HG03135 (cell line): ENCODE results near the gene HDAC4.

Experiments
- ATAC-seq: cut with Tn5 transposase; IDR thresholded peaks from one replicate; pipeline ENCODE4 v1.9.1; 2021; ENCODE audit warnings: mild to moderate bottlenecking, moderate library complexity; ENCODE audit not compliant: unreplicated experiment

Gene HDAC4

DNA sequence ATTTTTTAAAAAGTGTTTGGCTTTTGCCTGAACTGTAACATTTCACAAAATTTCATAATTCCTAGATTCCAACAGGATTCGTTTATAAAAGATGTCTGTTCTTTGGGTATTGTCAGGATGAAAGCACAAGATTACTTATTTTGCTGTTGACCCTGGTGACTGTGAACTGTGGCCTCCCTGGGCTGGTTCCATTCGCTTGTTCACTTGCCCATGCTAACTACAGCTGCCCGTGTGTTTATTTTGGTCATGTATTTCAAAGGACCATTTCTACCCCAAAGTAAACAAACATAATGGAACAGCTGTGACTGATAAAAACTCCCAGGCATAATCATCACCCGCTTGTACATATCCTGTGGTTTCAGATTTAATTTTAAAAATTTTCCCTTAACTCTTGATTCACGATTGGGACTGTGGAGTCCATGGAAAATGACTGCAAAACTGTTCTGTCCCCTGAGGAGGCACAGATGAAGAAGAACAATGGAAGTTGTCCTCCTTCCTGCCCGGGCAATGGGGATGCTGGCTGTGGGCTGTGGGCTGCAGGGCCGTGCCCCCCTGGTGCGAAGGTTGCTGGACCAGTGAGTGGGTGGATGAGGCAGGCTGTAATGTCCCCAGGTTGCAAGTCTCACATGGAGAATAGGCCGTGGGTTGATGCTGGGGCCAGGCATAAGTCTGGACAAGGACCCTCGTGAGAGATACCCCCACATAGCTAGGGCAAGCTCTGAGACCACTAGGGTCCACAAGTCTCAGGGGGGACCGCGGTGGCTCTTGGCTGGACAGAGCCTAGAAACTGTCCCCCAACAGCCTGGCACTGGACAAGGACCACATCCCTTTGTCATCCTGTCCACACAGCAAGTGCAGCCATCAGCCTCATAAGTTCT, 28.9 kb upstream of the HDAC4 start:
- ATAC-seq, result no peak

DNA sequence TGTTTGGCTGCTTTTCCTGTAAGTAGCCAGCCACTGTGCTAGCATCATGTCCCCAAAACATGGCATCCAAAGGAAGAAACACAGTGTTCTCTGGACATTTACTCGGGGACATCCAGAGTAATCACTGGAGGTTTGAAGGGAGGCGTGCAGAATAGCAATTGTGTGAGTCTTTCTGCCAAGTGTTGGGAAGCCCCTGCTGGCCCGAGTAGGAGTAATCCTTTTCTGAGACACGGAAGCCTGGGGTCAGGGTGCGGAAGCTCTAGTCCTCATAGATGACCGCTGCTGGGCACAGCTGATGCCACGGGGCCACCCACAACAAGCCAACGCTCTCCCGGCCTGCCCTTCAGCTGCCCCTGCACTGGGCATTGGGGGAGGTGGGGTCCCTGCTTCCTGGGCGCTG, 24.8 kb upstream of the HDAC4 start:
- ATAC-seq, result no peak

DNA sequence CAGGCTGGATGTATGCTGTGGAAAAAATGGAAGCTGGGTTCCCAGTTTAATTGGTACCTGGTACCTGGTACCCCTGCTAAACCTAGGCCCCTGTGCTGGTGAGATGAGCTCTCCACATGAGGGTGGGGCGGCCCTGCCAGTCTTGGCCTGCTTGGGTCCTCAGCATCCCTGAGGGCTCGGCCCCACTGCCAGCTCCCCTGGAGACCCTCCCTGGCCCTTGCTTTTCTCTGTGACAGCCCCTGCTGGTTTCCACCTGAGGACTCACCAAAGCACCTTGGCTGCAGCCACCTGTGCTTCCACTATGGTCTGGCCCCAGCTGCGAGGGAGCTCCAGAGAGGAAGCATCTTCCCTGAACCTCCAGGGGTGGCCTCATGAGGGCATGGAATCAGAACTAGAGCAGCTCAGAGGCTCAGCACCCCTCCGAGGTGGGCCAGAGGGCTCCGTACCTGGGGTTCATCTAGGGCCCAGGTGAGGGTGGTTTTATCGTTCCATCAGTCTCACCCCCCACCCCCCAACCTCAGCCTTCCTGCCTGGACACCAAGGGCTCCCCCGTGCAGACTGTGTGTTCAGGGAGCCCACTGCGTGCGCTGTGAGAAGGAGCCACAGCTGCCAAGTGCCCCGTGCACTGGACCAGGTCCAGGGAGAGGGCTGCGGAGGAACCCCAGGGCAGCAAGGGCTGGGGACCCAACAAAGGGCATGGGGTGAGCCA, 23.7 kb upstream of the HDAC4 start:
- ATAC-seq, result no peak

DNA sequence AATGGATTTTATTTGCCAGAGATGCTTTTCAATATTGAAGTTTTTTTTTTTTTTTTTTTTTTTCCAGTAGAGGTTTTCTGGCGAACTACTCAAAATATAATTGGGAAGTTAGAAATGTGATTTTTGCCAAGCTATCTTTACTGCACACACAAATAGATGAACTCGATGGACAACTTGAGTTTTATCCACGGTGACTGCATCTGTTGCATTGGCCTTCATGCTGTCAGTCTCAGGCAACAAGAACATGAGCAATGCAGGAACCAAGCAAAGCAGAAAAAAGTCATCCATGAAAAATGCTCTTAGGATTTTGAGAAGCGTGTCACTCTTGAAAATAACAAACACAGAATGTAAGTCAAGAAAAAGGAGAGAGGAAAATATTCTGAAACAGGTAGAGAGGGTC, 22.7 kb upstream of the HDAC4 start:
- ATAC-seq, result no peak

DNA sequence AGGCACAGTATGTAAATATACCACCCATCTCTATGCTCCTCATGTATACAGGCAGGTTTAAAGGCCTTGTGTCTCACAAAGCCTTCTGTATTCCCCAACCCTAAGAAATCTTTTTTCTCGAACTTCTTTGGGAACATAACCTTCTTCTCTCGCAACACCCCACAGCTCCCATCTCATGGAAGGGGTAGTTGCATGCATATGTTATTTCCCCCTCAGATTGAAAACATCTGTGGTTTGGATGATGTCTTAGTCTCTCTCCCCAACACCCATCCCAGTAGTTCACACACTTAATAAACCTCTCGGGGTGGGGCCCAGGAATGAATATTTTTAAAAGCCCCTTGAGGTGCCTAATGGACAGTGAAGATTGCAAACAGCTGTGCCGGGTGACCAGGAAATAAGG, 21.0 kb upstream of the HDAC4 start:
- ATAC-seq, result no peak

DNA sequence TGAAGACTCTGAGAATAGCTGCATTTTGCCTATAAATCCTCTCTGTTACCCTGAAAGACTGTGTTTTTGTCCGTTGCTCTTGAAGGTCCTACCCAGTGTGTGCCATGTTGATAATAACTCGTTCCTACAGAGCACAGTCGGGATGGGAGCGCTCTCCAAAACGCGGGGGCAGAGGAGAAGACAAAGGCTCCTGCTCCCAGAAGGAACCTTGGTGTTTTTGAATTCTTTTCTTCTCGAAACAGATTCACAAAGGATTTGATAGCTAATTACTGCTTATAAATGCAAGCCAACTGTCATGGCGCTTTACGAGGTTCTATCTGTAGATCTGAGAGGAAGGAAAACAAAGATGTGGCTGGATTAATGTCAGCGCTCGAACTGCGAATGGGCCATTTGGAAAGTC, 19.3 kb upstream of the HDAC4 start:
- ATAC-seq, result no peak

DNA sequence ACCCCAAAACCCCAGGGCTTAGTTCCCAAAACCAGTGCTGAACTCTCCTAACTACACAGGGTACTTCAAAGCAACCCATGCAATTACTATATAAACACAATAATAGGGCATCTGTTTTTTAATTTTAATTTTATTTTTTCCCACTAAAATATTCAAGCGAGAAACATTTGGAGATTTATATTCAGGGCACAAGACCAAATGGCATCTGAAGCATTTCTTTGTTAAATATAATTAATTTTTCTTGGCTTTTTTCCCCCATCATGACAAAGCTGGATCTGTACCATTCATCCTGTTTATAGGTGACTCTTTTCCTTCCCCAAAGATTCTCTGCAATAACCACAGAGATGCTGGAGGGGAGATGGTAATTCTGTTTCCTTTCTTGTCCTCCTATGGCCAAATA, 18.1 kb upstream of the HDAC4 start:
- no peak for ATAC-seq

DNA sequence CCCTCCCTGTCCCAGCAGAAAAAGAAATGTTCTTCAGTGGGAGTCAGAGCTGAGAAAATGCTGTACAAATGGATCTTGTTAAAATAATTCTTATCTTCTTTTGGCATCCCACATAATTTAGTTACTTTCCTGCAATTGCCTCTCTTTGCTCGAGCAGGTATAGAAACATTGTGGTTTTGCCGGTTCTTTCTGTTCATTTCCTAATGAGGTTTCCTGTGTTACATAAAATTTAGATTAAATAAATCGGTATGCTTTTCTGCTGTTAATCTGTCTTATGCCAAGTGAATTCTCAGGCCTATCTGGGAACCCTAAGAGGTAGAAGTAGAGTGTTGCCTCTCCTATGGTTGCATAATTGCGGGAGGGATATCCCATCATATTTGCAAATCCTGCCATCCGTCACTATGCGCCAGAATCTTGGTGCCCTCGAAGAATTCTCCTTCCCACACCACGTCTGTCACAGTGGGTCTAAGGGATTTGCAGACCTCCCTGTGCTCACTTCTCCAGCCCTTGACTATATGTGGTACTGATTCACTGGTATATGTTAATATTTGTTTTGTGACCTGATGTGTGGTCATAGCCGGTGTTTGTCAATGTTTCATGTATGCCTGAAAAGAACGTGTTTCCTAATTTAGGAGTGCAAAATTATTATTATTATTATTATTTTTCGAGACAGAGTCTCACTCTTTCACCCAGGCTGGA, 12.2 kb upstream of the HDAC4 start:
- no peak for ATAC-seq

DNA sequence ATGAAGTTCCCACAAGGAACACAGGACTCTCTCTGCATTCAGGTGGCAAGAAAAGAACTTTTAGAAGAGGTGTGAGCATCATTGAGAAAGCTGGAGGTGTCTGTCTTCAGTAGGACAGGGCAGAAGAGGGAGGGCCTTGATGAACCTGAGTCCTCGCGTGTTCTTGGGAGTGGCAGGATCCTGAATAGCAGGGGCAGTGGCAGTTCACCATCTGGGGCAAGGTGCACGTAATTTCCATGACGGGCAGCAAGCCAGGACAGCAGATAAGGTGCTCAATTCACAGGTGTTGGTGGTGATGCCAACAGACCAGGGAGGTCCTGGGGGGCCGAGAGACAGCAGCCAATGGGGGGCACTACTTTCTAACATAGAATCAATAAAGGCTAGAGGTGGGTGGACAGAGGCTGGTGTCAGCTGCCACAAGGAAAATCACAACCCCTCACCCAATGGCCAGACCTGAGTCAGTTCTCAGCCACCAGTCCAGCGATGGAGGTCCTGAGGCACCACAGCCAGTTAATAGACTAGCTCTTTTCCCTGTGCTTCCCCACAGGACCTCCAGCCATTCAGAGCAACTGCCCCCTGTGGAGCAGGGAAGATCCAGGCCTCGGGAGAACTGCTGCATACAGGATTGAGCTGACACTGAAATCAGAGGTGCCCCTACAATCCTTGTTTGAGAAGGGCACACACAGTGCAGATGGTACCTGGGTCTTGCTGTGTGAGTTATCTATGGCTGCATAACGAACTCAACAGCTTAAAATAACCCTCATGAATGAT, 10.9 kb upstream of the HDAC4 start:
- ATAC-seq, result no peak

DNA sequence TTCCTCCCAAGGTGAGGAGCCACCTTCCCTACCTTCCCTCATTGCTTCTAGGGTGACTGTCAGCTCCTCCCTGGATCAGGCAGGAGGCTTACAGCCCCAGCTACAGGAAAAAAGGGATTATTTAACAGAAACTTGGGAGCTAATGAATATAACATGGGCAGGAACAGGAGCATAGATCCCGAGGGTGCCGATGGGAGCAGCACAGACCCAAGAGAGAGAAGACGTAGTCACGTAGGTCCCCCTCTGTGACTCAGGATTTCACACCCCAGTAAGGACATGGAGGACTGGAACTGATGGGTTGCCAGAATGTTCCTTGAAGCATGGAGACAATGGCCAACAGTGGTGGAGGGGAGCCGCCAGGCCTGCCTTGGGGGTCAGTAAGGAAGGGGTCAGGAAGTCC, 10.3 kb upstream of the HDAC4 start:
- no peak for ATAC-seq

DNA sequence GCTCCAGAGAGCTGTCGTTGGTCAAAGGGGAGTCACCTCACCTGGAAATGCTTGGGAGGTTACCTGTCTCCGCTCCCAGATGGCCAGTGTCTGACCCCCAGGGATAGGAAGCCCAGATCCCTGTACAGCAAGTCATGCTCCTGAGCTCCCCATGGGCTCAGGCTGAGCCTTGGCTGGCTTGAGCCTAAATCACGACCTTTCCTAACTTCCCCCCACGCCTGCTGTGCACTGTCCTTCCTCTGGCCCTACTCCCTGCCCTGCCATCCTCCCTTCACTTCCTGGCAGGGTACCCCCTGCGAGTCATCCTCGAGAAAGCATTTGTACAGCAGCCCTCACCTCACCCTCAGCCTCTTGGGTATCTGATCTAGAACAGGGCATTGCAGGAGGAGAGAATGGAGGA, 9.2 kb upstream of the HDAC4 start:
- ATAC-seq, result no peak

DNA sequence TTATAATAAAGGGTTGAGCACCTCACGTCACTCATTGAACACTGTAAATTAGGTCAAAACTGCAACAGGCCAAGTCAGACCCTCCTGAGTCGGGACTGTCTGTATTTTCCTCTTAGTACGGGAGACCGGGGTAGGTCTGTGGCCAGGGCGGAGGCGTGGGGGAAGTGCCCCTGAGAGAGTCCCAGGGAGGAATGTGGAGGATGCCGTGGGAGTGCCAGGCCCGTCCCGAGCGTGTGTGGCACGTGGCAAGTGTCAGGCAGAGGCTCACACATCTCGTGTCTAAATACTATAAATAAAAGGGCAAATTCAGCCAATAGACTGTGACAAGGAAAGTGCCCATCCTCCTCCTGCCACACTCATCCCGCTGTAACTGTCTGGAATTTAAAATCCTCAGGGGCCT, 6.3 kb upstream of the HDAC4 start:
- no peak for ATAC-seq

DNA sequence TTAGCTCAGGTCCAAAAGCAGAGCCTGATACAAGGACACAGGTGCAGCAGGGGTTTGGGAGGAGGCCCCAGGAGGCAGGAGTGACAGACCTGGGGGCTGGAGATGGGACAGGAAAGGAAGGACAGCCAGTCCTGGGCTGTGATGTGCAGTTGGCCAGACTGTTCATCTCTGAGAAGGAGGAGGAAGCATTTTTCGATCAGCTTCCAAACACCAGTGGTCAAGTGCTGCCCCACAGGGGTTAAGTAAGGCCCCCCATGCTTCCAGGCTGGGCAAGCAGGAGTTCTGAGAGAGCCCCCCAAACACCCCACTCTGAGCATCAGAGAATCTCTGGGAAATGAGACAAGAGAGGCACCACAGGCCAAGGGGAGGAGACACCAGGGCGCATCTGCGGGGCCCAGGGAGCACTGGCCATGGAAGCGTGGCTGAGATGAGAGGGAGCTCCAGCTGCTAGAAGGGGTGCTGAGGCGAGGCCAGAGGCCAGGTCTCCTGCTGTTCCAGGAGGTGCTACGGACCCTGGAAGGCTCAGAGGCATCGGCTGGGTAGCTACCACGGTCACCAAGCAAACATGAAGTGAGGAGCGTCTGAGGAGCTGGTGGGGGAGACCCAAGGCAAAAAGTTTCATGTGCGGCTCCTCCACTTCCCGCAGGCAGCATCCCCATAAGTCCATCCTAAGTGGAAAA, 5.6 kb upstream of the HDAC4 start:
- no peak for ATAC-seq

DNA sequence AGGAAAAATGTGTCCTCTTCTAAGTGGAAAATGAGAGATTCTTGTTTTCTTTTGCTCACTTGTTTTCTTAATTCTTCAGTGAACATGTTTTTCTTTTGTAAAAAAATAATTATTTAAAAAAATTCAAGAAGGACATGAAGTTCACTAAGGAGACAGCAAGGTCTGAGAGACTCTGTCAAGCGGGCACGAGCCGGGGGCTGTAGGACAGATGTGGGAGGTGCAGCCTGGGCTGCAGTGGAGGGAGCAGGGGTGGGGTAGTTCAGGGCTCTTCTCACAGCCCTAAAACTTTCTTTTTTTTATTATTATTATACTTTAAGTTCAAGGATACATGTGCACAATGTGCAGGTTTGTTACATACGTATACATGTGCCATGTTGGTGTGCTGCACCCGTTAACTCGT, 4.3 kb upstream of the HDAC4 start:
- no peak for ATAC-seq

DNA sequence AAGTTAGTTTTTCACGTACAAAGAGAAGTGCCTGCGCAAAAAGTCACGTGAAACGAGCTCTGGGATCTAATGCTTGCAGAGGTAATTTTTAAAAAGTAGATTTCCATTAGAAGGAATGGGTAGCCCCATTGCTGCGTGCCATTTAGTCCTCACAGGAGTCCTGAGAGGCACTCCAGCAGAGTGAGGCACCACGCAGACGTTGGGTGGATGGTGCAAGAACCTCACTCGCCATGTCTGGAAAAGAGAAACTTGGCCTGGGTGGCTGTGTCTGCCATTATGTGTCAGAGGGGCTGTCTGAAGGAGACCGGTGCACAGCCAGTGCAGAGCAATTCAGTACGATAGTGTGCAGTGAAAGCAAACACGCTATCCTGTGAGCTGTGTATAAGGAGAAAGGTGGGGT, 1.8 kb upstream of the HDAC4 start:
- no peak for ATAC-seq

DNA sequence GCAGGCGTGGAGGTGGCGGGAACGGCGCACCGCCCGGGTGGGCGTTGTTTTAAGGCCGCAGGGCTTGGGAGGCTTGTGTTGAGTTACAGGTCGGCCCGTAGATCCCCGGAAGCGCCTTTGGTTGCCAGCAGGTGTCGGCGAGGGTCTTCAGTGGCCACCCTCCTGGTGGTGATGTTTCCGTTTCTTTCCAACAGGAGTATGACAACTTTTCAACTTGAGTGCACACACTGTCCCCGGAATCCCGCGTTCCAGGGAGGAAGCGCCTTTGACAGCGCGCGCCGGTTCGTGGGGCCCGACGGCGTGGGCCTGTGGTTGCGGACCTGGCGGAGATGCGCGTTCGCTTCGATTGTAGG, 1.0 kb upstream of the HDAC4 start:
- ATAC-seq, result peak; percentile 11

DNA sequence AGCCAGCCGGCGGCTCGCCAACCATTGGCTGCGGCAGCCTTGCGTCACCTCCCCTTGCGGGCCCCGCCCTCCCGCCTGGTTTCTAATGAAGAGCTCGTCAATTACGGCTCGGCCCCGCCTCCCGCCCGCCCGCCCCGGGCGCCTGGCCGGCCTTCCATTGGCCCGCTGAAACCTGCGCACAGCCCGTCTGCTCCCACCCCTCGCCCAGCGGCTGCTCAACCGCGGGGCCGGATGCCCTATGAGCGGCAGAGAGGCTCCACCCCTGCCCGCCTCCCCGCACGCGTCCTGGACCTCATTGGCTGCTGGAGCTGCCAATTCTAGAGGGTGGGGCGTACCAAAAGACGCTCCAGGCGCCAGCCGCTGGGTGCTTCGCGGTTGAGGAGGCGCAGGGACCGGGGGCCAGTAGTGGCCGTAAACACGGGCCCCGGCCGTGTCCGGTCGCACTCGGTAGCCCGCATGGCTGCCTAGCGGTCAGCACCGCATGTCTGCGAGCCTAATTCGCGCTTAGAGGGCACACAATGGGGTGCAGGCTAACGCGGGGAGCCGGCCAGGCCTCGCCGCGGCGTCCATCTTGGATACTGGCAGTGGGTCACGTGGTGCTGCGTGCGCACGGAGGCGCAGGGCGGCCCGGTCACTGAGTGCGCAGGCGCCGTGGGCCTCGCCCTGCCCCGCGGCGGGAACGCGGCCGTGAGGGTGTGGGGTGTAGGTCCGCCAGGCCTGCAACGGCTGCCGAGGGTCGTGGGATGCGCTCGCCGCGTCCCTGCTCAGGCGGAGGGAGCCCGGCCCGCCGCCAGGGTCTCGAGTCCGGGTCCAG, 454 bp upstream of the HDAC4 start:
- peak; percentile 93 for ATAC-seq

DNA sequence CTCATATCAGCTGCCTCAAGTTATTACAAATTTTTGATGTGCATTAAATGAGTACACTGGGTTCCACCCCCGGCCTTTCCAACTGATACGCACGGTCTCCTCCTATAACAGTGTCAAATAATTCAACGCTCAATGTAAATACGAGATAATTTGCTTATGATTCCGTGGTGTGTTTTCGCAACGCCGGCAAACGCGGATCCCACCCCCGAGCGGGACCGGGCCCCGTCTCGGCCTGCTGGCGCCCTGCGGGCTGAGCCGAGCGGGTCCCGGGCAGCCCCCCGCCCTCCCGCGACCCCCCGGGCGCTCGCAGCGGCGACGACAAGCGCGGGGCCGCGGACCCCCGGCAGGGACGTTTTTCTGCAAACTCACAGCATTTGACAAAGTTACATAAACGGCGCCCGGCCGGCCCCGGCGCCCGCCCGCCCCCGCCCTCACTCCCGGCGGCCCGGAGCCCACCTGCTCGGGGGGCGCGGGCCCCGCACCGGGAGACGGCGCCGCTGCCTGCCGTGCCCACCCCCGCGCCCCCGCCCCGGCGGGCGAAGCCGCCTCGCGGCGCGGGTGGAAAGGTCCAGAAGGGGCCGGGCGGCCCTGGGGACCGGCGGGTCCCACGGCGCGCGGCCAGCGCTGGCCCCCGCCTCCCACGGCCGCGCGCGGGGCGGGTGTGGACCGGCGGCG, 762 bp downstream of the HDAC4 start:
- no peak for ATAC-seq

DNA sequence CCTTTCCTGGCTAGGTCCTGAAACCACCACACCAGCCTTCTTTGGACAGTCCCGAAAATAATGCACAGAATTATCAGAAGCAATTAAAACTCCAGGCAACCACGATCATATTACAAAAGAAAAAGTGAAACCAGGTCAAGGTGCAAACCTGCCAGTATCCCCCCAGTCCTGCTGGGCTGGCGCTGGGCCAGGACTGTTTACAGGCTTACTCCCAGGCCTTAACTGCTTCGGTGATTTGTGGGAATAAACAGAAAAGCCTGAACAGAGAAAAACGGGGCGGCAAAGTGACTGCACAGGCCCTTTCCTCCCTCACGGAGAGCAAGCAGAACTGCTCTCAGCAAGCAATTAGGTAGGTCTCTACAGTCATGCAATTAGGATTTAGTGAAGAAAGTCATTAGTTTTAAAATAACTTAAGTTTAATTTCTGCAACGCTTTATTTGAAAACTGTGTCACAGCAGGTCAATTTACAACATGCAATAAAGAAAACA, 1.3 kb downstream of the HDAC4 start:
- ATAC-seq, result no peak
